H1 (cell line): ENCODE measurements around the gene ZNF516. TPM values are rescaled to one million over a fixed set of nuclear protein-coding genes. Genes with fewer than 3 reads are reported as not detected.
A peak's percentile ranks its signal among the peaks of the same experiment; 100 is the strongest.

Experiments
- CTCF ChIA-PET: fragments of 300-600 bp; sonication (Branson Sonifier 250); formaldehyde crosslinking; loops from one replicate; lab custom pipeline; 2021; ENCODE audit not compliant: partially characterized antibody; lab: Charles Lee
- POLR2A ChIA-PET: fragments of 300-600 bp; sonication (Branson Sonifier 250); formaldehyde crosslinking; loops from one replicate; lab custom pipeline; 2021; ENCODE audit warnings: inconsistent platforms; ENCODE audit not compliant: partially characterized antibody; lab: Charles Lee
- DNase-seq, 2 experiments: peaks; one replicate each; pipeline versions ENCODE4 v3.0.0 to v3.0.0-alpha.2; 2010 to 2022; ENCODE audit warnings: low spot score in 2 of 2, low read depth in 1 of 2, mixed read lengths in 1 of 2
- FAIRE-seq: peaks from 2 replicates; lab custom pipeline; 2011; peaks lifted over from hg19 to GRCh38; lab: Jason Lieb, UNC
- H2AFZ ChIP-seq: 2 replicates; pipeline ENCODE4 v1.8.1; 2012; ENCODE audit warnings: low read length, inconsistent platforms
- H2AK5ac ChIP-seq: 2 replicates; pipeline ENCODE4 v1.6.1; 2013; ENCODE audit warnings: low read depth, low read length
- H2BK120ac ChIP-seq: replicated peaks from 2 replicates; pipeline ENCODE3; 2013; ENCODE audit warnings: low read depth, low read length, inconsistent platforms
- H2BK12ac ChIP-seq: 2 replicates; pipeline ENCODE4 v1.6.1; 2013; ENCODE audit warnings: low read depth, low read length
- H2BK15ac ChIP-seq: 2 replicates; pipeline ENCODE4 v1.6.1; 2013; ENCODE audit warnings: low read length
- H2BK20ac ChIP-seq: 2 replicates; pipeline ENCODE4 v1.6.1; 2013; ENCODE audit warnings: low read length
- H2BK5ac ChIP-seq: 2 replicates; pipeline ENCODE4 v1.6.1; 2013; ENCODE audit warnings: low read depth, low read length
- H3K14ac ChIP-seq: 2 replicates; pipeline ENCODE4 v1.6.1; 2013; ENCODE audit warnings: inconsistent platforms; ENCODE audit not compliant: insufficient read length
- H3K18ac ChIP-seq: 2 replicates; pipeline ENCODE4 v1.6.1; 2013; ENCODE audit warnings: low read length; ENCODE audit errors: extremely low read depth
- H3K23ac ChIP-seq: 2 replicates; pipeline ENCODE4 v1.6.1; 2013; ENCODE audit warnings: inconsistent platforms; ENCODE audit not compliant: insufficient read length
- H3K23me2 ChIP-seq: 2 replicates; pipeline ENCODE4 v1.6.1; 2013; ENCODE audit warnings: low read depth, low read length
- H3K27ac ChIP-seq: 2 replicates; pipeline ENCODE4 v1.6.1; 2011; ENCODE audit warnings: low read depth, low read length, inconsistent platforms
- H3K27me3 ChIP-seq, 4 experiments: replicated peaks in 1 of 4; 1 replicate in 1 of 4; 2 replicates in 3 of 4; pipeline versions ENCODE4 v1.6.1 to v1.8.1; 2011 to 2013; ENCODE audit warnings: low read length in 3 of 4, mild to moderate bottlenecking in 3 of 4, inconsistent platforms in 2 of 4, mixed read lengths in 2 of 4, moderate library complexity in 1 of 4; ENCODE audit not compliant: control insufficient read depth in 3 of 4, insufficient read depth in 3 of 4; ENCODE audit errors: extremely low read depth in 1 of 4
- H3K36me3 ChIP-seq, 4 experiments: 2 replicates each; pipeline versions ENCODE4 v1.6.1 to v1.8.1; 2011 to 2013; ENCODE audit warnings: mild to moderate bottlenecking in 4 of 4, low read length in 3 of 4, moderate library complexity in 2 of 4, control low read depth in 1 of 4, inconsistent platforms in 1 of 4; ENCODE audit not compliant: insufficient read depth in 4 of 4, control insufficient read depth in 2 of 4
- H3K4ac ChIP-seq: replicated peaks from 2 replicates; pipeline ENCODE3; 2013; ENCODE audit warnings: low read length, low read depth, mixed read lengths, inconsistent platforms; ENCODE audit not compliant: insufficient read length
- H3K4me1 ChIP-seq, 4 experiments: replicated peaks in 1 of 4; 1 replicate in 1 of 4; 2 replicates in 3 of 4; pipeline versions ENCODE4 v1.6.1 to v1.8.1; 2011 to 2013; ENCODE audit warnings: low read length in 3 of 4, inconsistent platforms in 2 of 4, mixed read lengths in 1 of 4; ENCODE audit not compliant: insufficient read depth in 4 of 4, control insufficient read depth in 3 of 4
- H3K4me2 ChIP-seq, 2 experiments: 2 replicates each; pipeline versions ENCODE4 v1.6.1 to v1.8.1; 2011 to 2013; ENCODE audit warnings: low read depth in 2 of 2, low read length in 2 of 2, control low read depth in 1 of 2, inconsistent platforms in 1 of 2, mild to moderate bottlenecking in 1 of 2; ENCODE audit not compliant: insufficient read depth in 1 of 2
- H3K4me3 ChIP-seq, 4 experiments: fragments of 200-600, 300-600 bp in 1 of 4; sonication (generic), shearing (Covaris generic), sonication (Bioruptor Twin) in 1 of 4; 2 replicates each; pipeline versions ENCODE4 v1.5.1 to v1.8.1; 2011 to 2016; ENCODE audit warnings: low read length in 4 of 4, low read depth in 3 of 4, control low read depth in 2 of 4, inconsistent platforms in 2 of 4, mild to moderate bottlenecking in 2 of 4, mixed read lengths in 1 of 4, moderate library complexity in 1 of 4; ENCODE audit not compliant: insufficient read depth in 2 of 4; ENCODE audit errors: extremely low read depth in 1 of 4
- H3K56ac ChIP-seq: replicated peaks from 2 replicates; pipeline ENCODE3; 2013; ENCODE audit warnings: low read depth, mild to moderate bottlenecking, mixed read lengths, low read length, inconsistent platforms; ENCODE audit not compliant: insufficient read length
- H3K79me1 ChIP-seq: 2 replicates; pipeline ENCODE4 v1.6.1; 2013; ENCODE audit warnings: low read depth, low read length, control low read depth
- H3K79me2 ChIP-seq, 2 experiments: 2 replicates each; pipeline versions ENCODE4 v1.6.1 to v1.8.1; 2012 to 2013; ENCODE audit warnings: low read length in 2 of 2, mild to moderate bottlenecking in 2 of 2, inconsistent platforms in 1 of 2; ENCODE audit not compliant: insufficient read depth in 2 of 2, control insufficient read depth in 1 of 2
- H3K9ac ChIP-seq, 4 experiments: replicated peaks in 1 of 4; 1 replicate in 1 of 4; 2 replicates in 3 of 4; pipeline versions ENCODE4 v1.6.1 to v1.8.1; 2011 to 2013; ENCODE audit warnings: low read depth in 3 of 4, low read length in 3 of 4, control low read depth in 2 of 4, mild to moderate bottlenecking in 2 of 4, moderate library complexity in 2 of 4, inconsistent platforms in 1 of 4; ENCODE audit errors: extremely low read depth in 1 of 4
- H3K9me3 ChIP-seq, 2 experiments: 2 replicates each; pipeline versions ENCODE4 v1.6.1 to v1.8.1; 2012 to 2013; ENCODE audit warnings: mild to moderate bottlenecking in 2 of 2, moderate library complexity in 2 of 2, control low read depth in 1 of 2, inconsistent platforms in 1 of 2, low read depth in 1 of 2, low read length in 1 of 2, mixed read lengths in 1 of 2; ENCODE audit not compliant: insufficient read depth in 2 of 2
- H4K20me1 ChIP-seq, 2 experiments: replicated peaks in 1 of 2; 2 replicates each; pipeline versions ENCODE3 to v1.8.1; 2011 to 2013; ENCODE audit warnings: inconsistent platforms in 2 of 2, low read length in 2 of 2, mild to moderate bottlenecking in 1 of 2; ENCODE audit not compliant: insufficient read depth in 2 of 2, control insufficient read depth in 1 of 2
- H4K5ac ChIP-seq: 2 replicates; pipeline ENCODE4 v1.6.1; 2013; ENCODE audit warnings: low read length, low read depth, mixed read lengths, inconsistent platforms; ENCODE audit not compliant: insufficient read length
- H4K8ac ChIP-seq: 2 replicates; pipeline ENCODE4 v1.8.0; 2013; ENCODE audit warnings: mild to moderate bottlenecking, moderate library complexity, low read length, inconsistent platforms; ENCODE audit not compliant: insufficient read depth; ENCODE audit errors: extremely low read depth
- H4K91ac ChIP-seq: replicated peaks from 2 replicates; pipeline ENCODE3; 2013; ENCODE audit warnings: low read length, mixed read lengths, inconsistent platforms; ENCODE audit not compliant: insufficient read length
- ASH2L ChIP-seq: fragments of 200-600, 300-600 bp; sonication (generic); IDR thresholded peaks from one replicate; pipeline ENCODE4 v1.7.1; 2017; ENCODE audit warnings: low read length
- CEBPB ChIP-seq: IDR thresholded peaks from 2 replicates; pipeline ENCODE4 v1.6.1; 2012; ENCODE audit warnings: low read depth, low read length
- CHD1 ChIP-seq: IDR thresholded peaks from 2 replicates; pipeline ENCODE4 v1.6.1; 2012; ENCODE audit warnings: low read depth, low read length, improper control_type of control experiment
- EGR1 ChIP-seq: IDR thresholded peaks from 2 replicates; pipeline ENCODE4 v1.6.1; 2011; ENCODE audit warnings: low read depth, low read length, borderline replicate concordance
- GABPA ChIP-seq: IDR thresholded peaks from 2 replicates; pipeline ENCODE4 v1.6.1; 2011; ENCODE audit warnings: mild to moderate bottlenecking, low read length, moderate library complexity, borderline replicate concordance; ENCODE audit not compliant: insufficient read depth
- POU5F1 ChIP-seq: IDR thresholded peaks from 2 replicates; pipeline ENCODE4 v1.6.1; 2011; ENCODE audit warnings: low read depth, mild to moderate bottlenecking, low read length, moderate library complexity
- RBBP5 ChIP-seq: IDR thresholded peaks from 2 replicates; pipeline ENCODE4 v1.7.1; 2012; ENCODE audit warnings: low read depth, mild to moderate bottlenecking, inconsistent platforms, low read length, moderate library complexity, borderline replicate concordance
- SIX5 ChIP-seq: IDR thresholded peaks from 2 replicates; pipeline ENCODE4 v1.6.1; 2011; ENCODE audit warnings: mild to moderate bottlenecking, low read depth, low read length
- TAF1 ChIP-seq: IDR thresholded peaks from 2 replicates; pipeline ENCODE4 v1.6.1; 2011; ENCODE audit warnings: mild to moderate bottlenecking, low read depth, low read length
- TEAD4 ChIP-seq: IDR thresholded peaks from 2 replicates; pipeline ENCODE4 v1.6.1; 2012; ENCODE audit warnings: low read depth, low read length, inconsistent platforms, mixed read lengths
- YY1 ChIP-seq: IDR thresholded peaks from 2 replicates; pipeline ENCODE4 v1.6.1; 2011; ENCODE audit warnings: low read depth, mild to moderate bottlenecking, low read length
- WGBS, 2 experiments: shearing (Covaris generic) in 1 of 2; methylation state at CpG; one replicate each; pipeline versions ENCODE4 v1.1.6 to v1.1.7; 2013 to 2015; ENCODE audit warnings: low lambda C conversion rate in 2 of 2, mixed read lengths in 2 of 2, inconsistent platforms in 1 of 2, low coverage in 1 of 2, missing lambda C conversion rate in 1 of 2; ENCODE audit not compliant: insufficient replicate concordance in 2 of 2, insufficient coverage in 1 of 2, insufficient read length in 1 of 2; ENCODE audit errors: extremely low coverage in 1 of 2, missing lambda C conversion rate in 1 of 2; 5-methylcytosine and 5-hydroxymethylcytosine counted together
- polyA plus RNA-seq, 7 experiments: library from polyadenylated mRNA; depleted of rRNA in 3 of 7; stranded (reverse) in 5 of 7; unstranded in 2 of 7; fragments of >200 nt in 5 of 7; fragments of 200-250 nt in 2 of 7; gene quantifications; 1 replicate in 5 of 7; 2 replicates in 1 of 7; 4 replicates in 1 of 7; pipeline versions ENCODE4 v1.2.1 to v1.2.3, GENCODE V29; 2011 to 2013; ENCODE audit warnings: missing spikeins in 2 of 7, mixed read lengths in 2 of 7
- total RNA-seq: library from RNA; stranded (reverse); fragmentation: NEBNext Ultra II Directional; extraction: Animal tissue kit (Norgen Biotek cat#: 25700); gene quantifications from 2 replicates; pipeline ENCODE4 v1.2.1, GENCODE V29; 2021

Gene ZNF516
- total and polyA plus RNA-seq, 2 of the 8 experiments (the other 6 are each of a cell fraction or from before 2014, with no cell fraction given), result 7.3 to 17.0 TPM

DNA sequence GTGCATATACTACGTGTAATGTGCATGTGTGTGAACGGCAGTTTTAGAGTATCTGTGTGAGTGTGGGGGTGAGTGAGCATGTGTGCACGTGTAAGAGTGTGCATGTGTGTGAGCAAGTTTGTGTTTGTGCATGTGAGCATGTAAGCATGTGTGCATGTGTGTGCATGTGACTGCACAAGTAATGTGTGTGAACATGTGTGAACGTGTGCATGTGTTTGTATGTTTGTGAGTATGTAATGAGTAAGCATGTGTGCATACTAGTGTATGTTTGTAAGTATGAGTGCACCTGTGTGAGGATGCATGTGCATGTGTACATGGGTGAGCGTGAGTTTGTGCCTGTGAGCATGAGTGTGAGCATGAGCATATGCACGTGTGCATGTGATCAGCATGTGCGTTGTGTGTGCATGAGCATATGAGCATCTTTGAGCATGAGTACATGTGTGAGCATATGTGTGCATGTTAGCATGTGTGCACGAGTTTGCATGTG is 90.7 kb downstream of the ZNF516 start:
- Histone ChIP-seq H3K79me2 (no peaks in the 10 kb centered on the region; a peak in 1 of 4 replicates), H4K91ac (peak overlapping the region; percentile 35), H2BK12ac (no peak overlapping the region), H2BK5ac (no peak overlapping the region), H3K23me2 (no peaks in the 10 kb centered on the region; the same call in 1 of the 2 replicates), H4K5ac (no peak overlapping the region), H3K4ac (peak overlapping the region; percentile 79), H3K18ac (no peak overlapping the region), H3K36me3 (no peaks in the 10 kb centered on the region), H4K20me1 (peaks cover 2 to 13% of the 10 kb centered on the region in 2 experiments), H3K79me1 (peaks cover 12% of the 10 kb centered on the region), H2AFZ (no peak overlapping the region), H3K27me3 (no peaks in the 10 kb centered on the region), H3K23ac (no peak overlapping the region), H3K9ac (peak overlapping the region in 1 of 4 experiments; percentile 22; a peak in 1 of 7 replicates)
- POLR2A ChIA-PET, result no interaction called here
- FAIRE-seq (no peak), DNase-seq (no peak)
- TF ChIP-seq ASH2L (no peak), POU5F1 (no peak), GABPA (no peak), TAF1 (no peak), CHD1 (no peak), EGR1 (no peak), CEBPB (no peak), RBBP5 (no peak), SIX5 (no peak), TEAD4 (no peak), YY1 (no peak)
- TF ChIP-seq, all 59 proteins: peak for 0
- Histone ChIP-seq H3K56ac (no peak overlapping the region), H3K4me3 (no peak overlapping the region), H3K9me3 (no peaks in the 10 kb centered on the region), H3K4me2 (no peak overlapping the region), H2BK20ac (no peak overlapping the region), H3K14ac (no peak overlapping the region), H2AK5ac (no peak overlapping the region), H2BK15ac (no peak overlapping the region), H2BK120ac (no peak overlapping the region), H3K4me1 (no peaks in the 10 kb centered on the region), H3K27ac (no peak overlapping the region), H4K8ac (no peak overlapping the region)
- WGBS, 2 experiments, result 81% methylated on average over 8 of the region's 8 CpGs; no CpG with 5 or more reads in 1 of the 2 experiments
- CTCF ChIA-PET, result interaction anchor here (0.7 to 2.0 kb wide), 4 partner anchors 10 to 305 kb away, joined by 3 to 14 read pairs (median 3); no protein-coding TSS in a partner anchor
